ENCODE data around the gene LBHD2.

GRCh38 chr14:103124501-103125001, 40.5 kb downstream of the LBHD2 start:
- TF ChIP-seq, protein P1, sequence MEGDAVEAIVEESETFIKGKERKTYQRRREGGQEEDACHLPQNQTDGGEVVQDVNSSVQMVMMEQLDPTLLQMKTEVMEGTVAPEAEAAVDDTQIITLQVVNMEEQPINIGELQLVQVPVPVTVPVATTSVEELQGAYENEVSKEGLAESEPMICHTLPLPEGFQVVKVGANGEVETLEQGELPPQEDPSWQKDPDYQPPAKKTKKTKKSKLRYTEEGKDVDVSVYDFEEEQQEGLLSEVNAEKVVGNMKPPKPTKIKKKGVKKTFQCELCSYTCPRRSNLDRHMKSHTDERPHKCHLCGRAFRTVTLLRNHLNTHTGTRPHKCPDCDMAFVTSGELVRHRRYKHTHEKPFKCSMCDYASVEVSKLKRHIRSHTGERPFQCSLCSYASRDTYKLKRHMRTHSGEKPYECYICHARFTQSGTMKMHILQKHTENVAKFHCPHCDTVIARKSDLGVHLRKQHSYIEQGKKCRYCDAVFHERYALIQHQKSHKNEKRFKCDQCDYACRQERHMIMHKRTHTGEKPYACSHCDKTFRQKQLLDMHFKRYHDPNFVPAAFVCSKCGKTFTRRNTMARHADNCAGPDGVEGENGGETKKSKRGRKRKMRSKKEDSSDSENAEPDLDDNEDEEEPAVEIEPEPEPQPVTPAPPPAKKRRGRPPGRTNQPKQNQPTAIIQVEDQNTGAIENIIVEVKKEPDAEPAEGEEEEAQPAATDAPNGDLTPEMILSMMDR (IDR thresholded peaks at IDR 0.05) = no peak
- no peak for TF ChIP-seq POLR2A (IDR thresholded peaks at IDR 0.05)
